ENCODE results near the gene BET1L.

The BET1L gene

GRCh38 chr11:232783-233565 is 25.8 kb upstream of the BET1L start:
- no peak for DNase-seq
- H3K27ac ChIP-seq (ENCODE audit: insufficient read depth in 1 of 2, low read depth in 1 of 2, low read length in 2 of 2, poor library complexity in 1 of 2, severe bottlenecking in 2 of 2) = no peak overlapping the region
- ChIA-PET POLR2A (no interaction called here), CTCF (interaction anchor here (1.4 kb wide), 1 partner anchor 10 kb away, joined by 3 read pairs; no protein-coding TSS in a partner anchor)
- no peaks in the 10 kb centered on the region for H3K9me3 ChIP-seq (ENCODE audit: control extremely low read depth in 1 of 5, control insufficient read depth in 4 of 5, insufficient read depth in 2 of 5, low read depth in 1 of 5, low read length in 4 of 5)
- 92% methylated on average over 19 of the region's 20 CpGs for WGBS (ENCODE audit: insufficient coverage)
- H3K4me1 ChIP-seq (ENCODE audit: control extremely low read depth in 1 of 4, control insufficient read depth in 4 of 4, insufficient read depth in 4 of 4, low read length in 3 of 4) = peaks cover 10 to 23% (median 17%) of the 10 kb centered on the region in 4 experiments
- no peaks in the 10 kb centered on the region for H3K27me3 ChIP-seq (replicated peaks in 2 of 5; ENCODE audit: control insufficient read depth in 4 of 5, insufficient read depth in 5 of 5, low read length in 4 of 5)
- peaks cover 0 to 7% (median 3%) of the 10 kb centered on the region in 4 experiments for H3K36me3 ChIP-seq (ENCODE audit: control insufficient read depth in 4 of 4, insufficient read depth in 4 of 4, low read length in 3 of 4)
- no peak overlapping the region for H3K4me3 ChIP-seq (ENCODE audit: control insufficient read depth in 1 of 7, extremely low read depth in 1 of 7, insufficient read depth in 4 of 7, low read depth in 2 of 7, low read length in 6 of 7)

- Histone ChIP-seq H3K4me3 (ENCODE audit: control insufficient read depth in 1 of 7, extremely low read depth in 1 of 7, insufficient read depth in 4 of 7, low read depth in 2 of 7, low read length in 6 of 7) (no peak overlapping the region), H3K4me1 (ENCODE audit: control extremely low read depth in 1 of 4, control insufficient read depth in 4 of 4, insufficient read depth in 4 of 4, low read length in 3 of 4) (peaks cover 0 to 6% (median 4%) of the 10 kb centered on the region in 4 experiments), H3K36me3 (ENCODE audit: control insufficient read depth in 4 of 4, insufficient read depth in 4 of 4, low read length in 3 of 4) (peaks cover 0 to 7% (median 3%) of the 10 kb centered on the region in 4 experiments), H3K27ac (ENCODE audit: insufficient read depth in 1 of 2, low read depth in 1 of 2, low read length in 2 of 2, poor library complexity in 1 of 2, severe bottlenecking in 2 of 2) (no peak overlapping the region), H3K27me3 (replicated peaks in 2 of 5; ENCODE audit: control insufficient read depth in 4 of 5, insufficient read depth in 5 of 5, low read length in 4 of 5) (no peaks in the 10 kb centered on the region), H3K9me3 (ENCODE audit: control extremely low read depth in 1 of 5, control insufficient read depth in 4 of 5, insufficient read depth in 2 of 5, low read depth in 1 of 5, low read length in 4 of 5) (no peaks in the 10 kb centered on the region)
- WGBS (ENCODE audit: insufficient coverage) = 95% methylated on average over 10 of the region's 10 CpGs
- ChIA-PET POLR2A (interaction anchor here (1.4 kb wide), 1 partner anchor 8 kb away, joined by 3 read pairs; no protein-coding TSS in a partner anchor), CTCF (interaction anchor here (1.2 to 3.8 kb wide), 5 partner anchors 9 to 21 kb away, joined by 3 to 14 read pairs (median 4); no protein-coding TSS in a partner anchor)
- no peak for DNase-seq
These were observed 23.2 kb upstream of the BET1L start for GRCh38 chr11:230431-230830.

GRCh38 chr11:227824-228379 is 20.7 kb upstream of the BET1L start:
- ChIA-PET CTCF (interaction anchor here (1.1 to 3.8 kb wide), 3 partner anchors 9 to 18 kb away, joined by 5 to 14 read pairs (median 7); no protein-coding TSS in a partner anchor), POLR2A (no interaction called here)
- no peak overlapping the region for H3K27ac ChIP-seq (ENCODE audit: insufficient read depth in 1 of 2, low read depth in 1 of 2, low read length in 2 of 2, poor library complexity in 1 of 2, severe bottlenecking in 2 of 2)
- H3K27me3 ChIP-seq (replicated peaks in 2 of 5; ENCODE audit: control insufficient read depth in 4 of 5, insufficient read depth in 5 of 5, low read length in 4 of 5) = no peaks in the 10 kb centered on the region
- DNase-seq = no peak
- H3K9me3 ChIP-seq (ENCODE audit: control extremely low read depth in 1 of 5, control insufficient read depth in 4 of 5, insufficient read depth in 2 of 5, low read depth in 1 of 5, low read length in 4 of 5) = no peaks in the 10 kb centered on the region
- H3K4me1 ChIP-seq (ENCODE audit: control extremely low read depth in 1 of 4, control insufficient read depth in 4 of 4, insufficient read depth in 4 of 4, low read length in 3 of 4) = peaks cover 0 to 2% (median 0%) of the 10 kb centered on the region in 4 experiments
- WGBS (ENCODE audit: insufficient coverage) = 98% methylated on average over 5 of the region's 6 CpGs
- peaks cover 2 to 9% (median 7%) of the 10 kb centered on the region in 4 experiments for H3K36me3 ChIP-seq (ENCODE audit: control insufficient read depth in 4 of 4, insufficient read depth in 4 of 4, low read length in 3 of 4)
- no peak overlapping the region for H3K4me3 ChIP-seq (ENCODE audit: control insufficient read depth in 1 of 7, extremely low read depth in 1 of 7, insufficient read depth in 4 of 7, low read depth in 2 of 7, low read length in 6 of 7)

- POLR2A ChIA-PET = interaction anchor here (0.7 kb wide), 1 partner anchor 10 kb away, joined by 3 read pairs; no protein-coding TSS in a partner anchor
- CTCF ChIA-PET = no interaction called here
- WGBS (ENCODE audit: insufficient coverage) = 97% methylated on average over 9 of the region's 10 CpGs
- Histone ChIP-seq H3K27ac (ENCODE audit: insufficient read depth in 1 of 2, low read depth in 1 of 2, low read length in 2 of 2, poor library complexity in 1 of 2, severe bottlenecking in 2 of 2) (no peak overlapping the region), H3K27me3 (replicated peaks in 2 of 5; ENCODE audit: control insufficient read depth in 4 of 5, insufficient read depth in 5 of 5, low read length in 4 of 5) (no peaks in the 10 kb centered on the region), H3K36me3 (ENCODE audit: control insufficient read depth in 4 of 4, insufficient read depth in 4 of 4, low read length in 3 of 4) (peaks cover 4 to 22% (median 12%) of the 10 kb centered on the region in 4 experiments), H3K4me1 (ENCODE audit: control extremely low read depth in 1 of 4, control insufficient read depth in 4 of 4, insufficient read depth in 4 of 4, low read length in 3 of 4) (peaks cover 0 to 2% (median 0%) of the 10 kb centered on the region in 4 experiments), H3K4me3 (ENCODE audit: control insufficient read depth in 1 of 7, extremely low read depth in 1 of 7, insufficient read depth in 4 of 7, low read depth in 2 of 7, low read length in 6 of 7) (no peak overlapping the region), H3K9me3 (ENCODE audit: control extremely low read depth in 1 of 5, control insufficient read depth in 4 of 5, insufficient read depth in 2 of 5, low read depth in 1 of 5, low read length in 4 of 5) (no peaks in the 10 kb centered on the region)
- no peak for DNase-seq
These were observed 18.7 kb upstream of the BET1L start for GRCh38 chr11:225734-226453.

- Histone ChIP-seq H3K27ac (ENCODE audit: insufficient read depth in 1 of 2, low read depth in 1 of 2, low read length in 2 of 2, poor library complexity in 1 of 2, severe bottlenecking in 2 of 2) (no peak overlapping the region), H3K27me3 (replicated peaks in 2 of 5; ENCODE audit: control insufficient read depth in 4 of 5, insufficient read depth in 5 of 5, low read length in 4 of 5) (no peaks in the 10 kb centered on the region), H3K4me1 (ENCODE audit: control extremely low read depth in 1 of 4, control insufficient read depth in 4 of 4, insufficient read depth in 4 of 4, low read length in 3 of 4) (peaks cover 0 to 2% (median 0%) of the 10 kb centered on the region in 4 experiments), H3K9me3 (ENCODE audit: control extremely low read depth in 1 of 5, control insufficient read depth in 4 of 5, insufficient read depth in 2 of 5, low read depth in 1 of 5, low read length in 4 of 5) (no peaks in the 10 kb centered on the region), H3K4me3 (ENCODE audit: control insufficient read depth in 1 of 7, extremely low read depth in 1 of 7, insufficient read depth in 4 of 7, low read depth in 2 of 7, low read length in 6 of 7) (no peak overlapping the region), H3K36me3 (ENCODE audit: control insufficient read depth in 4 of 4, insufficient read depth in 4 of 4, low read length in 3 of 4) (peaks cover 2 to 22% (median 7%) of the 10 kb centered on the region in 4 experiments)
- no peak for DNase-seq
- ChIA-PET POLR2A (no interaction called here), CTCF (interaction anchor here (0.7 to 0.9 kb wide), 2 partner anchors 8 to 11 kb away, joined by 3 read pairs; no protein-coding TSS in a partner anchor)
- 90% methylated on average over 7 of the region's 7 CpGs for WGBS (ENCODE audit: insufficient coverage)
These were observed 17.2 kb upstream of the BET1L start for GRCh38 chr11:224424-224823.

- Histone ChIP-seq H3K4me1 (ENCODE audit: control extremely low read depth in 1 of 4, control insufficient read depth in 4 of 4, insufficient read depth in 4 of 4, low read length in 3 of 4) (peaks cover 0 to 2% (median 0%) of the 10 kb centered on the region in 4 experiments), H3K36me3 (ENCODE audit: control insufficient read depth in 4 of 4, insufficient read depth in 4 of 4, low read length in 3 of 4) (peaks cover 2 to 22% (median 7%) of the 10 kb centered on the region in 4 experiments), H3K9me3 (ENCODE audit: control extremely low read depth in 1 of 5, control insufficient read depth in 4 of 5, insufficient read depth in 2 of 5, low read depth in 1 of 5, low read length in 4 of 5) (no peaks in the 10 kb centered on the region), H3K4me3 (ENCODE audit: control insufficient read depth in 1 of 7, extremely low read depth in 1 of 7, insufficient read depth in 4 of 7, low read depth in 2 of 7, low read length in 6 of 7) (no peak overlapping the region), H3K27ac (ENCODE audit: insufficient read depth in 1 of 2, low read depth in 1 of 2, low read length in 2 of 2, poor library complexity in 1 of 2, severe bottlenecking in 2 of 2) (no peak overlapping the region), H3K27me3 (replicated peaks in 2 of 5; ENCODE audit: control insufficient read depth in 4 of 5, insufficient read depth in 5 of 5, low read length in 4 of 5) (no peaks in the 10 kb centered on the region)
- WGBS (ENCODE audit: insufficient coverage) = 95% methylated on average over 4 of the region's 9 CpGs
- ChIA-PET POLR2A (no interaction called here), CTCF (interaction anchor here (1.2 kb wide), 1 partner anchor 7 kb away, joined by 3 read pairs; no protein-coding TSS in a partner anchor)
- DNase-seq = no peak
These were observed 16.7 kb upstream of the BET1L start for GRCh38 chr11:223884-224283.

Data from common myeloid progenitor, CD34-positive (primary cell).